Kidney epithelial cell (primary cell): ENCODE measurements around the gene VEGFB. TPM values are rescaled to one million over a fixed set of nuclear protein-coding genes. Genes with fewer than 3 reads are reported as not detected.

Experiments used
- DNase-seq: peaks from one replicate; pipeline ENCODE4 v3.0.0-alpha.2; 2010; ENCODE audit warnings: low read depth
- H3K27me3 ChIP-seq: 2 replicates; pipeline ENCODE4 v1.6.0; 2011; ENCODE audit warnings: low read length; ENCODE audit not compliant: control insufficient read depth, insufficient read depth
- H3K36me3 ChIP-seq: 2 replicates; pipeline ENCODE4 v1.5.1; 2011; ENCODE audit warnings: low read length; ENCODE audit not compliant: control insufficient read depth, insufficient read depth
- H3K4me3 ChIP-seq: 2 replicates; pipeline ENCODE4 v1.5.1; 2011; ENCODE audit warnings: low read depth, mild to moderate bottlenecking, control low read depth, low read length
- total RNA-seq: library from RNA; depleted of rRNA; stranded (reverse); fragments of >200 nt; gene quantifications from 2 replicates; pipeline ENCODE4 v1.2.3, GENCODE V29; 2015
- TF ChIP-seq, protein P1 (sequence below): IDR thresholded peaks from 2 replicates; pipeline ENCODE4 v1.5.1; 2011; ENCODE audit warnings: mild to moderate bottlenecking, moderate library complexity, low read length, control low read depth, inconsistent platforms; ENCODE audit not compliant: insufficient read depth, poor library complexity, severe bottlenecking

Gene VEGFB
- total RNA-seq, 1 donor from 2014 or later: 54.7 TPM

DNA sequence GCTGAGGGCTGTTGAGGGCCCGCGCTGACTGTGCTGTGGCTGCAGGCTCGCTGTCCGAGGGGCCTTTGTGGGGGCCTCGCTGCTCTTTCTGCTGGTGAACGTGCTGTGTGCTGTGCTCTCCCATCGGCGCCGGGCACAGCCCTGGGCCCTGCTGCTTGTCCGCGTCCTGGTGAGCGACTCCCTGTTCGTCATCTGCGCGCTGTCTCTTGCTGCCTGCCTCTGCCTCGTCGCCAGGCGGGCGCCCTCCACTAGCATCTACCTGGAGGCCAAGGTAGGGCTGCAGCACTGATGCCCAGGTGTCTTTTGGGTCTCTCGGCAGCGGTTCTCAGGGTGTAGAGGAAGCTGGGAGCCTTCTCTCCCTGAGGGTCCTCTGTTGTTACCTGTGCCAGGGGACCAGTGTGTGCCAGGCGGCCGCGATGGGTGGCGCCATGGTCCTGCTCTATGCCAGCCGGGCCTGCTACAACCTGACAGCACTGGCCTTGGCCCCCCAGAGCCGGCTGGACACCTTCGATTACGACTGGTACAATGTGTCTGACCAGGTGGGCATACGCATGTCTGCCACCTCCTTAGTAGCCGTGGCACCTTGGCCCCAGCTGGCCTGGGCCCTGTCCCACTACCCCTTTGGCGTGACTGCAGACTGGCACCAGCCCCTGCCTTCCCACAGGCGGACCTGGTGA lies 53.4 kb downstream of the VEGFB start:
- DNase-seq: no peak
- peaks cover 1% of the 10 kb centered on the region for H3K36me3 ChIP-seq
- TF ChIP-seq, protein P1, sequence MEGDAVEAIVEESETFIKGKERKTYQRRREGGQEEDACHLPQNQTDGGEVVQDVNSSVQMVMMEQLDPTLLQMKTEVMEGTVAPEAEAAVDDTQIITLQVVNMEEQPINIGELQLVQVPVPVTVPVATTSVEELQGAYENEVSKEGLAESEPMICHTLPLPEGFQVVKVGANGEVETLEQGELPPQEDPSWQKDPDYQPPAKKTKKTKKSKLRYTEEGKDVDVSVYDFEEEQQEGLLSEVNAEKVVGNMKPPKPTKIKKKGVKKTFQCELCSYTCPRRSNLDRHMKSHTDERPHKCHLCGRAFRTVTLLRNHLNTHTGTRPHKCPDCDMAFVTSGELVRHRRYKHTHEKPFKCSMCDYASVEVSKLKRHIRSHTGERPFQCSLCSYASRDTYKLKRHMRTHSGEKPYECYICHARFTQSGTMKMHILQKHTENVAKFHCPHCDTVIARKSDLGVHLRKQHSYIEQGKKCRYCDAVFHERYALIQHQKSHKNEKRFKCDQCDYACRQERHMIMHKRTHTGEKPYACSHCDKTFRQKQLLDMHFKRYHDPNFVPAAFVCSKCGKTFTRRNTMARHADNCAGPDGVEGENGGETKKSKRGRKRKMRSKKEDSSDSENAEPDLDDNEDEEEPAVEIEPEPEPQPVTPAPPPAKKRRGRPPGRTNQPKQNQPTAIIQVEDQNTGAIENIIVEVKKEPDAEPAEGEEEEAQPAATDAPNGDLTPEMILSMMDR: no peak
- H3K4me3 ChIP-seq: no peak overlapping the region
- H3K27me3 ChIP-seq: peaks cover 27% of the 10 kb centered on the region

DNA sequence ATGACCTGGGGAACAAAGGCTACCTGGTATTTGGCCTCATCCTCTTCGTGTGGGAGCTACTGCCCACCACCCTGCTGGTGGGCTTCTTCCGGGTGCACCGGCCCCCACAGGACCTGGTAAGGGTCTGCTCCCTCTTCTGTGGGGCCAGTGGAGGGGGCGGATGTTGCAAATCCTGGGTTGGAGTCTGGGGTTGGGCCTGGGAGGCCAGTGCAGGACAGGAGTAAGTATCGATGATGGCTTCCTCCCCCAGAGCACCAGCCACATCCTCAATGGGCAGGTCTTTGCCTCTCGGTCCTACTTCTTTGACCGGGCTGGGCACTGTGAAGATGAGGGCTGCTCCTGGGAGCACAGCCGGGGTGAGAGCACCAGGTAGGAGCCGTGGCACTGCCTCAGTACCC lies 54.0 kb downstream of the VEGFB start:
- TF ChIP-seq, protein P1: no peak

More for the DNA sequence above, 54.0 kb downstream of the VEGFB start:
- DNase-seq: no peak
- no peak overlapping the region for H3K4me3 ChIP-seq
- H3K36me3 ChIP-seq: peaks cover 1% of the 10 kb centered on the region
- peaks cover 33% of the 10 kb centered on the region for H3K27me3 ChIP-seq

Other genes with a start within 250 kb of the VEGFB start
- gene OTUB1, start 248.1 kb upstream of the VEGFB start, total RNA-seq: 100.0 and 119 TPM in 2 replicates
- gene FLRT1, start 198.7 kb upstream of the VEGFB start, total RNA-seq: 0.13 and 0.14 TPM in 2 replicates
- 12.3 and 23.5 TPM in 2 replicates for gene MACROD1, start 68.5 kb upstream of the VEGFB start, total RNA-seq
- 138 and 148 TPM in 2 replicates for gene STIP1, start 48.4 kb upstream of the VEGFB start, total RNA-seq
- 0.25 and 2.1 TPM in 2 replicates for gene FERMT3, start 27.9 kb upstream of the VEGFB start, total RNA-seq
- gene TRPT1, start 8.4 kb upstream of the VEGFB start, total RNA-seq: 59.8 and 77.1 TPM in 2 replicates
- gene NUDT22, start 8.3 kb upstream of the VEGFB start, total RNA-seq: 50.7 and 61.1 TPM in 2 replicates
- gene DNAJC4, start 4.0 kb upstream of the VEGFB start, total RNA-seq: 14.8 and 21.7 TPM in 2 replicates
- gene FKBP2, start 6.5 kb downstream of the VEGFB start, total RNA-seq: 61.1 and 110 TPM in 2 replicates
- 599 and 634 TPM in 2 replicates for gene PPP1R14B, start 12.4 kb downstream of the VEGFB start, total RNA-seq
- 25.4 and 32.5 TPM in 2 replicates for gene PLCB3, start 16.9 kb downstream of the VEGFB start, total RNA-seq
- gene BAD, start 50.1 kb downstream of the VEGFB start, total RNA-seq: 118 and 153 TPM in 2 replicates
- 21.9 and 44.3 TPM in 2 replicates for gene GPR137, start 51.3 kb downstream of the VEGFB start, total RNA-seq
- not detected in 2 replicates for gene KCNK4, start 56.7 kb downstream of the VEGFB start, total RNA-seq
- gene CATSPERZ, start 65.8 kb downstream of the VEGFB start, total RNA-seq: not detected in 2 replicates
- gene ESRRA, start 70.9 kb downstream of the VEGFB start, total RNA-seq: 54.3 and 58.8 TPM in 2 replicates
- 307 and 366 TPM in 2 replicates for gene TRMT112, start 83.0 kb downstream of the VEGFB start, total RNA-seq
- gene PRDX5, start 83.5 kb downstream of the VEGFB start, total RNA-seq: 489 and 562 TPM in 2 replicates
- gene CCDC88B, start 105.6 kb downstream of the VEGFB start, total RNA-seq: 1.3 and 2.3 TPM in 2 replicates
- 35.7 and 43.0 TPM in 2 replicates for gene RPS6KA4, start 124.6 kb downstream of the VEGFB start, total RNA-seq